ENCODE results near the gene PNMA8C.
"Not testable (repeated sequence)": the region's sequence is repeated elsewhere in the genome, so short reads cannot be mapped to it uniquely, and the experiment has no call there.

The PNMA8C gene

DNA sequence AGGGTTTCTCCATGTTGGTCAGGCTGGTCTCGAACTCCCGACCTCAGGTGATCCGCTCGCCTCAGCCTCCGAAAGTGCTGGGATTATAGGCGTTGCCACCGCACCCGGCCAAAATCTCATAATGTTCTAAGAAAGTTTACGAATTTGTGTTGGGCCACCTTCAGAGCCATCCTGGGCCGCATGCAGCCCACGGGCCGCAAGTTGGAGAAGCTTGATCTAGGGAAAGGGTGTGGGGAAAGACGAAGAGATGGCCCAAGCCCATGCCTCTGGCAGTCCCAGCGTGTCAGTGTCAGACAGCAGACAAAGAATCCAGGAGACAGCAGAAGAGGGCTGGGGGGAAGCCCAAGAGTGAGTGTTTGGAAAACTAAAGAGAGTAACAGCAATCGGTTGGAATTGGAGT lies 17.3 kb upstream of the PNMA8C start:
- DNase-seq: no peak

DNA sequence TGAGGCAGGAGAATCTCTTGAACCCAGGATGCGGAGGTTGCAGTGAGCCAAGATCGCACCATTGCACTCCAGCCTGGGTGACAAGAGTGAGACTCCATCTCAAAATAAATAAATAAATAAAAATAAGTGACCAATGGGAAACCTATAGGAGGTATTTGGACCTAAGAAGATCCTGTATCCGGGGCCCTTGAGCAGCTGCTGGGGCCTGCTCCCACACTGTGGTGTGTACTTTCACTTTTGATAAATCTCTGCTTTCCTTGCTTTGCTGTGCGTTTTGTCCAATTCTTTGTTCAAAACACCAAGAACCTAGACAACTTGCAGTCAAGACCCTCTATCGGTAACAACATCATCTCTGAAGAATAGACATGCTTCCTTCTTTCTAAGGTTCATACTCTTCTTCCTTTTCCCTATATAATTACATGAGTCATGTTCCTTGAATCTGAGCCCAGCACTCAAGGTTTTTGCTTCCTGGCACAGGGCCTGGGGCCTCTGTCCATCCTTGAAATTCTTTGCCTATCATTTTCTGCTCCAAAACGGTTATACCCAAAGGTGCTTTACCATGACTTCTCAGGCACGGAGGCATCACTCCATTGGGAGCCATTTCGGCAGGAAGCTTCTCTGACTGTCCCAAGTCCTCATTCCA lies 14.2 kb upstream of the PNMA8C start:
- DNase-seq: no peak

DNA sequence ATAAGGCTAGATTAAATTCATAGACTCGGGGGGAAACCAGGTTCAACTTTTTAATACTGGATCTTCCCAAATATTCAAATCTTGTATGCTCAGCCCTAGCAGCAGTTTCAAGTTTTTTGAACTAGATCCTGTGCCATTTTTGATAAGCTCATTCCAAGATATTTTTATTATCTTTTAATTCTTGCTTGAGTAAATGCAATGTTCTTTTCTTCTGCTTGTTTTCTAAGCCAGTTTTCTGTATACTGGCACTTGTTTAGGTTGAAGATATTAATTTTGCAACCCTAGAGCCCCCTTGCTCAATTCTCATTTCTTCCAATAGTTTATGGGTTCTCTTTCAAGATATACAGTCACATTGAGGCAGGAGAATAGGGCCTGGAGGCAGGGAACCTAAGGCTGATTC lies 13.1 kb upstream of the PNMA8C start:
- no peak for DNase-seq

DNA sequence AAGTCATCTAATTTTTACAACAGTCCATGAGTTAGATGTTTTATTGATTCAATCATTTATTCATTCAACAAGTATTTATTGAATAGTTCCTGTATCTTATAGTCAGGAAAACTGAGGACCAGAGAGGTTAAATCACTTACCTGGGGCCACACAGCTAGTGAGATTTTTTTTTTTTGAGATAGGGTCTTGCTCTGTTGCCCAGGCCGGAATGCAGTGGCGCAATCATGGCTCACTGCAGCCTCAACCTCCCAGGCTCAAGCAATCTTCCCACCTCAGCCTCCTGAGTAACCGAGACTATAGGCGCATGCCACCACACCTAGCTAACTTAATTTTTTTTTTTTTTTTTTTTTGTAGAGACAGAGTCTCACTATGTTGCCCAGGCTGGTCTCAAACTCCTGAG lies 7.0 kb upstream of the PNMA8C start:
- not testable (repeated sequence) for DNase-seq

DNA sequence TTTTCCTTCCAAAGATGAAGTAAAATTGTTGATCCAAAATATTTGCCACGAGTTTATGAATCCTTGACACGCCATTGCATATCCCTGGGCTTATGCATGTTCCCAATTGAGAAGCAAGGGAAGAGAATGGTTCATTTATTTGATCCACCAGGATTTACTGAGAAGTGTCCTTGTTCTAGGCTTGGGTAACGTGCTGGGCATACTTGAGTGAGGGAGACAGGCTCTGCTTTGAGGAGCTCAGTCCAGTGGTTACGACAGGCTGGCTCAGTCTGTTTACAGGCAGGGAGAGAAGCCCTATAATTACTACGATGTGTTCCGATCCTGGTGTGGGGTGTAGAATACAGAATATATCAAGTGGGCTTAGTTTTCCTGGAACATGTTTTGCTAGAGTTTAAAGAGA lies 6.3 kb upstream of the PNMA8C start:
- no peak for DNase-seq

DNA sequence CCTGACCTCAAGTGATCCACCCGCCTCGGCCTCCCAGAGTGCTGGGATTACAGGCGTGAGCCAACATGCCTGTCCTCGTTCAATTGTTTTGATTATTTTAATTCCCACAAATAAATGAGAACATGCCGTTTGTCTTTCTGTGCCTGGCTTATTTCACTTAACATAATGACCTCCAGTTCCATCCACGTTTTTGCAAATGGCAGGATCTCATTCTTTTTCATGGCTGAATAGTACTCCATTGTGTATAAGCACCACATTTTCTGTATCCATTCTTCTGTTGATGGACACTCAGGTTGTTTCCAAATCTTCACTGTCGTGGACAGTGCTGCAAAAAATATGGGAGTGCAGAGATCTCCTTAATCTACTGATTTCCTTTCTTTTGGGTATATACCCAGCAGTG lies 4.7 kb upstream of the PNMA8C start:
- DNase-seq: not testable (repeated sequence)

DNA sequence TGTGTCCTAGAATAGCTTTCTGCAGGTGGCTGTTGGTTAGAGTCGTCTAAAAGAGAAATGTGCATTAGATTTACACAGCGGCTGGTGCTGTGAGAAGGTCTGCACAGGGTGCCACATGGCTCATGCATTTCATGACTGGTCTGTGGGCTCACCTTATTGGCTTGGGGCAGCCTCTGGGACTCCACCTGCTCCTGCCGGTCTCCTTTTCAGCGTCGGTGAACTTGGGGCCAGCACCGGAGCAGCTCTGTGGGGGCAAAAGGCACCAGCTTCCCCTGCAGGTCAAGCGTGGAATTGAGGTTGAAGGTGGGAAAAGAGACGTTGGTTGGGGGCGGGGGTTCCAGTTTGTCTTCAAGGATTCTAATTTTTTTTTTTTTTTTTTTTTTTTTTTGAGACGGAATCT lies 3.1 kb upstream of the PNMA8C start:
- DNase-seq: no peak

DNA sequence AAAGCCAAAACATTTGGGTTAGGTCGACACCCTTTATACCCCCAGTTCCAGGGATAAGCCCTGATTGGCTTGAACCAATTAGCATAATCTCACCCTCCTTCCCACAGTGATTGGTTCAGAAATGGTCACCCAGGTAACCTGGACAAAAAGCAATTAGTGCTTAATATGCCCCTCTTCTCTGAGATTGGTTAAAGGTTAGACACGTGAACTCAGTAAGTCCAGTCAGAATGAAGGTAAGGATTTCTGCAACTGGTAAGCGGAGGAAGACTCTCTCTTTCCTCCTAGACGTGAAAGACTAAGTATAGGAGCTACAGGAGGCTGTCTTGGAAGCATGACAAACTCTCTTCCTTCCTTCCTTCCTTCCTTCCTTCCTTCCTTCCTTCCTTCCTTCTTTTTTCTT lies 1.3 kb upstream of the PNMA8C start:
- DNase-seq: no peak

DNA sequence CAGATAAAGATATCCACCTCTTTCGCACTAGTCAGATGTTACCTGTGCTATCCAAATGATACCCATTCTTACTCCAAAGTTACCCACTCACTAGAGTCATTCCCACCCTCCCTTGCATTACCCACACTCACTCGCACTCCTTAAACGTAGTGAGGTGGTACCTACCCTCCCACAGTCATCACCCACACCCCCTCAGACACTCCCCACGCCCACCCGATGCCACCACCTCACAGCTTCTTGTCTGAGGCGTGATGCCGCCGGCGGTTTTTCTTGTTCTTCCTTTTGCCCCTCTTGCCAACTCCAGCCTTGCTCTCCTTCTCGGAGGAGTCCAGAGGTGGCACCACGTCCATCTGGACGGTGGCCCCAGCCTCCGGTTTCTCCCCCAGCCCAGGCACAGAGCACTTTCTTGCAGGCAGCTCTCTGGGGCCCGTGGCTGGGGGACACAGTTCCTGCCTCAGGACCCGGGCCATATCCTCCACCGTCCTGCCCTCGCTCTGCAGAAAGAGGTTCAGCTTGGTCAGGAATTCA lies 1.2 kb downstream of the PNMA8C start:
- no peak for DNase-seq

DNA sequence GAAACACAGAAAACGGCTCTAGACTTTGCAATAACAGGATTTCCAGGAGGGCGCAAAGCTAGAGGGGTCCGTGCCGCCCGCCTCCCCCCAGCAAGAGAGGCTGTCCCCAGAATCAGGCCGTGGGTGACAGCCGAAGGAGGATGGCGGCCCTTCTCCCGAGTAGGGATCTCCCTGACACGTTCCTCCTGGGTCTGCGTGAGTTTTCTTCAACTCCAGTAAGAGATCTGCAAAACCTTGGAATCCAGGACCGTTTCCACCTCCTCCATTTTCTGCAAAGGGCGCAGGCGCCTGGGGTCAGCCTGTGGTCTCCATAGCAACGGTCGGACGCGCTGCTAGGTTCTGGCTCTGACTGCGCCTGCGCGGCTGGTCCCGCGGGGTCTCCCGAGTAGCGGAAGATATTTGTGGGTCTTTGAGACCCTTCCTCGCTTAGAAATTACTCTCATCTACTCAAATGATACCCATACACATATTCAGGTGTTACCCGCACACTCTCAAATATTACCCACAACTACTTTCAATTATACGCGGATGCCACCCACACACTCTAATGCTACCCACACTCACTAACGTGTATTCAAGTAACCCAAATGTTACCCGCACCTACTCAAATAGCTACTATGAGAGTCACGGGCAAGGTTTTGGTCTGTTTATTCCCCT lies 2.1 kb downstream of the PNMA8C start:
- peak; percentile 64 for DNase-seq

DNA sequence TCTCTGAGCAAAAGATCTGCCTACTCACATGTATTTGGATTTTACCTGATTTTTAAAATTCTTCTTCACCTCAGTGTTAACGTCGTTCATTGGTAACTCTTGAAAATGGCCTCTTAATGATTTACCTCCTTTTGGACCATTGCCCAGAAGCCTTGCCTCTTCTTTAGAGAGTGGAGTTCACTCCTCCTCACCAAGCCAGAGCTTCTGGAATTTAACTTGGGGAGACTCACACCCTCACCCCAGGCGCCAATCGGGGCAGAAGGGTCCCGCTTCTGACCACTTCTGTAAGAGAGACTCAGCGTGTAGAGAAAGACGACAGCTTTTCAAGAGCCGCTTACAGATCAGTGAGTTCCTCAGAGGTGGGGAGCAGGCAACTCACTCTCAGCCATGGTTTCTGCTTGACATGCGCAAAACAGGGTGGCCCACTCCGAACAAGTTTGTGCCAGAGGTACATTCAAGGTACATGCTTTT lies 2.7 kb downstream of the PNMA8C start:
- no peak for DNase-seq

DNA sequence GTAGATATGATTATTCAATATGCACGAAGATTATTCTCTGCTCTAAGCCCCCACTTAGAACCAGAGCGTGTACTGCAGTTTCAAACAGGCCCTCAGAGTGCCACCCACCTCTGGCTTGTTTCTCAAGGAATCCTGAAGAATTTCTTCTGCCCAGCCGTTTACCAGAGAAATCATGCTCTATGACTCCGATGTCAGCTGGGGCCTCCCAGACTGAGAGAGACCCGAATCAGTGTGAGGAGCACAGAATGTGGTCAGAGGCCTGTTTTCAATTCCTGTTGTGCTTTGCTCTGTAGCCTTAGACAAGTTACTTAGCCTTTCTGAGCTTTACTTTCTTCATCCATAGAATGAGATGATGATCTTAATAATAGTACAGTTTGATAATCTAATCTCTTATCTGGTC lies 5.5 kb downstream of the PNMA8C start:
- DNase-seq: no peak

DNA sequence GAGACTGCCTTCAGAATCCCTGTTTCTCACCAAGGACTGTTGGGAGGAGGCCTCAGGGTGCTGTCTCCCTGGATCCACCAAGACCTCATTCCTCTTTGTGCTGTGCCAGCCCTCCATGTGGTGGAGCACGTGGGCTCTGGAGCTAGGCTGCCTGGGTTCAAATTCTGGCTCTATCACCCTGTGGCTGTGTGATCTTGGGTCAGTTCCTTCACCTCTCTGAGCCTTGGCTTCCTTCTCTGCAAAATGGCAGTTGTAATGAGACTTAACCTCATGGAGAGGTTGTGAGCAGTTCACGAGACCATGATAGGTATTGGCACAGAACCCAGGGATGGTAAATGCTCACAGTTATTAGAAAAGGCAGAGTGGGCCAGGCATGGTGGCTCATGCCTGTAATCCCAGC lies 6.4 kb downstream of the PNMA8C start:
- DNase-seq: no peak

DNA sequence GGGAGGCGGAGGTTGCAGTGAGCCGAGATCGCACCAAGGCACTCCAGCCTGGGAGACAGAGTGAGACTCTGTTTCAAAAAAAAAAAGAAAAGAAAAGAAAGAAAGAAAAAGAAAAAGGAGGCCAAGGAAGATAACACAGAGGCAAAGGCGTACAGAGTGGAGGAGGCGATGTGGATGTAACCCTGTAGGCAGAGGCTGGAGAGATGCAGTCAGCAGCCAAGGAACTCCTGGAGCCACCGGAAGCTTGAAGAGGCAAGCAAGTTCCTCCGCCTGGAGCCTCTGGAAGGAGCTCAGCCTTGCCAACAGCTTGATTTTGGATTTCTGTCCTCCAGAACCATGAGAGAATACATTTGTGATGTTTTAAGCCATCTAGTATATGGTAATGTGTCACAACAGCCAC lies 8.7 kb downstream of the PNMA8C start:
- DNase-seq: no peak

DNA sequence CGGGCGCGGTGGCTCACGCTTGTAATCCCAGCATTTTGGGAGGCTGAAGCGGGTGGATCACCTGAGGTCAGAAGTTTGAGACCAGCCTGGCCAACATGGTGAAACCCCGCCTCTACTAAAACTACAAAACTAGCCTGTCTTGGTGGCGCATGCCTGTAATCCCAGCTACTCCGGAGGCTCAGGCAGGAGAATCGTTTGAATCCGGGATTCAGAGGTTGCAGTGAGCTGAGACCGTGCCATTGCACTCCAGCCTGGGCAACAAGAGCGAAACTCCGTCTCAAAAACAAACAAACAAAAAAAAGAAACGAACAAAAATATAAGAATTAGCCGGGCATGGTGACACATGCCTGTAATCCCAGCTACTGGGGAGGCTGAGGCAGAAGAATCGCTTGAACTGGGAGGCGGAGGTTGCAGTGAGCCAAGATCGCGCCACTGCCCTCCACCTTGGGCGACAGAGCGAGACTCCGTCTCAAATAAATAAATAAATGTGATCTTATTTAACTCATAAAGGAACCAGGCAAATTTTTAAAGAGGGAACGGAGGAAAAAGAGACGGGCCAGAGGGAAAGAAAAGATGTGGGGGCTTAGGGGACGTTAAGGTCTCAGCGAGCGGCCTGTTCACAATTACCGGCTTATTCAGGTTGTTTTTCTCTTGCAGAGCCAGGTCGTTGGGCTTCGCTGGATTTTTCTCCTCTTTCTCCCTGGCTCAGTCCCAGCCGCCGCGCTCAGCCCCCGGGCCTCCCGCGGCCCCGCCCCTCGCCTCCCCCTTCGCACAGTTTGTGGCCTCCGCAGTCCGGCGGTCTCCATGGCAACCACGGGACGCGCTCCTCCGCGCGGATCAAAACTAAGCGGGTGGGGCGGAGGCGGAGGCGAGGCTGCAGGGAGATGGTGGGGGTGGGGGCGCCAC lies 12.7 kb downstream of the PNMA8C start:
- peak; percentile 78 for DNase-seq

DNA sequence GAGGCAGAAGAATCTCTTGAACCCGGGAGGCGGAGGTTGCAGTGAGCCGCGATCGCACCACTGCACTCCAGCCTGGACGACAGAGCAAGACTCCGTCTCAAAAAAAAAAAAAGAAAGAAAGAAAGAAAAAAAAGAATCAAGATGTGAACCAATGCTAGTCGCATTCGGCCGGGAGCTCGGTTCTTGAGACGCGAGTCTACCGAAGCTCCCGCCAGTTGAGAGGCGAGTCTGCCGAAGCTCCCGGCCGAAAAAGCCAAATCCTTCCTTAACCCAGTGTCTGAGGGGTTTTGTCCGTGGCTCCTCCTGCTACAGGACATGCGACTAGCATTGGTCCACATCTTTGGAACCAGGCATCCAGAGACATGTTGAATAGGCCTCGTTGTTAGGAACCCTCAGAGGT lies 13.8 kb downstream of the PNMA8C start:
- not testable (repeated sequence) for DNase-seq

DNA sequence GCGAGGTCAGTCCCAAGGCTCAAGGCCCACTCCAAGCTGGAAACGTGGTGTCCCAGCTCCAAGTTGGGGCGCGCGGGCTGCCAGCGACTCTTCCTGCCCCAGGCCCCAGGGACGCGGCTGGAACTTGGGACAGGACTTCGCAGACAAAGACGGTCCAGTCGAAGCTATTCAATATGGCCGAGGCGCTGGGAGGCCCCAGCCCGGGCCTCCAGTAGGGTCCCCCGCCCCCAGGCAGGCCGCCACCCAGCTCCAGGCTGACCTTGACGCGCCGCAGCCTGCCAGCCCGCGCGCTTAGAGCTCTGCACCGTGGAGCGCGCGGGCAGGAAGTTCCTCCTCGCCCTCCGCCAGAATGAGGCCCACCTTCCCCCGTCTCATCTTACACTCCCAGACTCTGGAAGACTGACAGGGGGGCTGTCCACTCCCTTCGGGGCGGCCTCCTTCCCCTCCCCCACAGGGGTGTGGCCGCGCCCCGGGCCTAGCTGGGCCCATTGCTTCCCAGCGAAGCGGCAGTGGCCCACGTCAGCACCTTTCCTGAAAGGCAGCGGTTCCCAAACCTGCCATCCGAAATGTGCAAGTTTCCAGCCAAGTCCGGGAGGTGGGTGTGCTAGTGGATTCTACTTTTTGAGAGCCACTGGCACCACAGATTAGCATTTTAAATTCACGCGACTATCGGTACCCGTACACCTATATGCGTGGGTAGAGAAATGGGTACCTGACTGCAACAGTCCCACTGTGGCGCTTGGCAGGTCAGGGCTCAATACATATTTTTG lies 15.3 kb downstream of the PNMA8C start, which contains the start of gene CCDC8:
Gene CCDC8 (minus strand): TSS at position 303 of the 770 bp plus-strand sequence. CDS start 754 bp downstream, outside the sequence.
- no peak for DNase-seq

DNA sequence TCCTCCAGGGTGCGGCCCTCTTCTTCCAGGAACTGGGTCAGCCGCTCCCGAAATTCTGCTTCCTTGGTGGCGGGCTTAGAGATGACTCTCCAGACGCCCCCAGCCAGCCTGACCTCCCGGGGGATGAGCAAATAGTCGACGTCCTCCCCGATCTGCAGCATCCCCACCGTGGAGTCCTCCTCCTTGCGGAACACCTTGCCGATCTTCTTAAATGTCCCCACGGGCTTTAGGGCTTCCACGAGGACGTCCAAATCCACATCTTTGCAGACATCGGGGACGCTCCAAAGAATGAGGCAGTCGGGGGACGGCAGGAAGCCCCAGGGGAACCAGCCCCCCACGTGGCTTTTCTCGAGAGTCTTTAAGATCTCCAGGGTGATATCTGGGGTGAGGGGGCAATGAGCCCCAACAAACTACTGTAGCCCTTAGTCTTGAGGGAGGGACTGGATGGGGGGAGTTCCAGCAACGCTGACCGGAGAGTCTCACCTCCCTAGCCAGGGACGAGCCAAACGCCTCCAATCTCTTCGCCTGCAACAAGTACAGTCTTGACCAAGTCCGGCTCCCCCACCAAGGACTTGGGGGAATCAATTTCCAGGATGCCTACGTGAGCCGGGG lies 16.0 kb downstream of the PNMA8C start:
- DNase-seq: no peak

DNA sequence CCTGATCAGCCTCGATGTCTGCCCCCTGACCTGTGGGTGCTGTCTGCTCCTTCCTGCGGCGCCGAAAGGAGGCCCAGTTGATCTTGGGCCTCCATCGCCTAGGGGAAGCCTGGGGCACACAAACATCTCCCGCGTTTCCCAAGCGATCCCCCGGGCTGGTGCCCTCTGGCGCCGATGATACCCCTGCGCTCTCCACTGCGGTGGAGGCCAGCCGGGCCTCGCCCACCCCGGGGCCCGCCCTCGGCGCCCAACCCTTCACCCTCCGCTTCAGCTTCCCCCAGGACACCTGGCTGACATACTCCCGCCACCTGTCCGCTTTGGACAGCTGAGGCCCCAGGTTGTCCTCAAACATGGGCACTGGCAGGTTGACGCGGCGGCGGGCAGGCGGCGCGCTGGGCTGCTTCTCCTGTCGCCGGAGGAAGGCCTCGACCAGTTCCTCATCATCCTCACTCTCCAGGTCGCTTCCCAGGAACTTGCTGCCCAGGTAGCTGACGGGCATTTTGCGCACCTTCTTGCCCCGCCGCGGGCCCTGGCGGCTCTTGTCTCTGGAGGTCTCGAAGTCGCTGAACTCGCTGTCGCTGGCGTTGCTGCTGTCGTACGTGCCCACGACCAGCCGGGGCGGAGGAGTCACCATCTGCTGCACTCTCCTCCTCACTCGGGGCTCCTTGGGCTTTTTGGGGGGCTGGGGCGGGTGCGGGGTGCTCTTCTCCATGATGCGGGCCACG lies 16.6 kb downstream of the PNMA8C start:
- no peak for DNase-seq

DNA sequence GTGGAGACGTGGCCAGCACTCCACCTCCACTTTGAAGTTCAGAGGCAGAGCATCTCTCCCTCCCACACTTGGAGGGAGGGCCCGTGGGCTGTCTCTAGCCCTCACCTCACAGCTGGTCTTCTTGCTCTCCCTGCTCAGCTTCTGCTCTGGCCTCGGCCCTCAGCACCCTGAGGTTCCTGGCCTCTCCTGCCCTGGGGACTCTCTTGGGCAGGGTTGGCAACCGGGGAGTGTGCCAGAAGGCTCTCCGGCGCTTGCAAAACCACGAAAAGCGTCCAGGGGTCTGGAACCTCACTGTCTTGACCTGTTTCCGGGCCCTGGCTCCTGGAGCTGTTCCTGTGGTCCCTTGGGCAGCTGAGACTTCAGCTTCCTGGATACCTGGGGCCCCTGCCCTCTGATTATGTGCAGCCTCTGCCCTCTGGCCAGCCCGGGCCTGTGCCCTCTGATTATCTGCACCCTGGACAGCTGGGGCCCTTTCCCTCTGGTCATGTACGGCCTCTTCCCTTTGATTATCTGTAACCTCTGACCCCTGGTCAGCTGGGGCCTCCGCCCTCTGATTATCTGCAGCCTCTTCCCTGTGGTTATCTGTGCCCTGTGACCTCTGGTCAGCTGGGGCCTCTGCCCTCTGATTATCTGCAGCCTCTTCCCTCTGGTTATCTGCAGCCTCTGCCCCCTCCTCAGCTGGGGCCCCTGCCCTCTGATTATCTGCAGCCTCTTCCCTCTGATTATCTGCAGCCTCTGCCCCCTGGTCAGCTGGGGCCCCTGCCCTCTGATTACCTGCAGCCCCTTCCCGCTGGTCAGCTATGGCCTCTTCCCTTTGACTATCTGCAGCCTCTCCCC lies 17.4 kb downstream of the PNMA8C start:
- no peak for DNase-seq

Data from NCI-H1092 treated with DMSO at 0.1 percent for 48 hours (cell line).